ENCODE results near the gene PGS1. TPM values are rescaled to one million over a fixed set of nuclear protein-coding genes. Genes with fewer than 3 reads are reported as not detected.
A peak's percentile ranks its signal among the peaks of the same experiment; 100 is the strongest.

Gene PGS1
- total and polyA plus RNA-seq, 2 donors (not counting 1 experiment from before 2014, with no cell fraction given), result 22.4 to 34.5 TPM

- H3K79me2 ChIP-seq (ENCODE audit: control insufficient read depth, insufficient read depth, low read length), result no peaks in the 10 kb centered on the region
- H3K4me1 ChIP-seq (ENCODE audit: control insufficient read depth, extremely low read depth, insufficient read depth, low read length), result peaks cover 35% of the 10 kb centered on the region
- H2AFZ ChIP-seq (ENCODE audit: low read length), result no peak overlapping the region
- TF ChIP-seq EZH2 (IDR thresholded peaks at IDR 0.05; ENCODE audit: low read length, missing control alignments) (no peak), CTCF (conservative IDR thresholded peaks at IDR 0.05 in 1 of 2, IDR thresholded peaks at IDR 0.05 in 1 of 2; ENCODE audit: low read depth in 1 of 2, low read length in 2 of 2) (no peak)
- H3K27me3 ChIP-seq (ENCODE audit: control insufficient read depth, insufficient read depth, low read length), result no peaks in the 10 kb centered on the region
- H3K9ac ChIP-seq (ENCODE audit: insufficient read depth, low read length), result no peak overlapping the region
- no peaks in the 10 kb centered on the region for H3K36me3 ChIP-seq (ENCODE audit: control insufficient read depth, insufficient read depth, low read length)
- H4K20me1 ChIP-seq (ENCODE audit: control insufficient read depth, extremely low read depth, insufficient read depth, low read length), result no peaks in the 10 kb centered on the region
- no peak overlapping the region for H3K4me2 ChIP-seq (ENCODE audit: extremely low read depth, insufficient read depth, low read length)
- DNase-seq (ENCODE audit: low read depth in 2 of 2), result no peak
- H3K9me3 ChIP-seq (ENCODE audit: control insufficient read depth, insufficient read depth, low read depth, low read length), result no peaks in the 10 kb centered on the region
- H3K4me3 ChIP-seq (replicated peaks in 1 of 4; ENCODE audit: control extremely low read depth in 1 of 4, insufficient read depth in 1 of 4, low read depth in 3 of 4, low read length in 4 of 4), result no peak overlapping the region
- no peak overlapping the region for H3K27ac ChIP-seq (ENCODE audit: insufficient read depth, low read length)
Observed at GRCh38 chr17:78348055-78348770, 30.2 kb upstream of the PGS1 start.

DNA sequence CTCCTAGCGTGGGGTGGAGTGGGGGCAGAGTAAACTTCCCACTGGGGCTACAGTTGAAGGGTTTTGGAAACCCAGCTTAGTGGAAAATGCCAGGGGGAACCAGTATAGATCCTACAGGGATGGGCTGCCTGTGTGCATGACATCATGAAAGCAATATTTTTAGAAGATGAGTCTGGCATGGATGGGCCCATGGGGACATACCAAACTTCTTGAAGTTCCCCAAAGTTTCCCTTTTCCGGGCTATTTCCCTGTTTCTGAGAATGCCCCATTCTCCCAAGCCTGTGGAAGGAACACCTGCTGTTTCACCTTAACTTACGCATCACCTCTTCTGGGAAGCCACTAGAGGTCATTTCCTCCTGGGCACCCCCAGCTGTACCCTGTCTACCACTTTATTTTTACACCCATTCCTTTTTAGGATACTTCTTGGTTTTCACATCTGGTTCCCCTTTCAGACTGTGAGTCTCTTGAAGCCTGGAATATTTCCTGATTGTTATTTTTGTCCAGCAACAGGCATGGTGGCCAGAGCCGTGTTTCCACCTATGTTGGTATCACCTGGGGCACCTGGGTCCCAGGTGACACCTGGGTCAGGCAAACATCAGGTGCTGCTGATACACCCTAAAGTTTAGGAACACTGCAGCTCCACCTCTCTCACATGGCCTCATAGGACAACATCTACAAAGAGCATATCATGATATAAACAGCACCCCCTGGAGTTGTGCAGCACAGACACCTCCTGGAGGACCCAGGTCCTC lies 28.4 kb upstream of the PGS1 start:
- Histone ChIP-seq H3K9me3 (ENCODE audit: control insufficient read depth, insufficient read depth, low read depth, low read length) (no peaks in the 10 kb centered on the region), H3K4me1 (ENCODE audit: control insufficient read depth, extremely low read depth, insufficient read depth, low read length) (peaks cover 40% of the 10 kb centered on the region), H3K27me3 (ENCODE audit: control insufficient read depth, insufficient read depth, low read length) (no peaks in the 10 kb centered on the region), H3K36me3 (ENCODE audit: control insufficient read depth, insufficient read depth, low read length) (peaks cover 5% of the 10 kb centered on the region), H3K27ac (ENCODE audit: insufficient read depth, low read length) (peak overlapping the region; percentile 96), H3K4me3 (replicated peaks in 1 of 4; ENCODE audit: control extremely low read depth in 1 of 4, insufficient read depth in 1 of 4, low read depth in 3 of 4, low read length in 4 of 4) (no peak overlapping the region), H3K79me2 (ENCODE audit: control insufficient read depth, insufficient read depth, low read length) (peaks cover 5% of the 10 kb centered on the region), H2AFZ (ENCODE audit: low read length) (no peak overlapping the region), H4K20me1 (ENCODE audit: control insufficient read depth, extremely low read depth, insufficient read depth, low read length) (no peaks in the 10 kb centered on the region), H3K9ac (ENCODE audit: insufficient read depth, low read length) (no peak overlapping the region), H3K4me2 (ENCODE audit: extremely low read depth, insufficient read depth, low read length) (no peak overlapping the region)
- no peak for DNase-seq (ENCODE audit: low read depth in 2 of 2)
- TF ChIP-seq CTCF (conservative IDR thresholded peaks at IDR 0.05 in 1 of 2, IDR thresholded peaks at IDR 0.05 in 1 of 2; ENCODE audit: low read depth in 1 of 2, low read length in 2 of 2) (peak; percentile 6 to 10), EZH2 (IDR thresholded peaks at IDR 0.05; ENCODE audit: low read length, missing control alignments) (no peak)

DNA sequence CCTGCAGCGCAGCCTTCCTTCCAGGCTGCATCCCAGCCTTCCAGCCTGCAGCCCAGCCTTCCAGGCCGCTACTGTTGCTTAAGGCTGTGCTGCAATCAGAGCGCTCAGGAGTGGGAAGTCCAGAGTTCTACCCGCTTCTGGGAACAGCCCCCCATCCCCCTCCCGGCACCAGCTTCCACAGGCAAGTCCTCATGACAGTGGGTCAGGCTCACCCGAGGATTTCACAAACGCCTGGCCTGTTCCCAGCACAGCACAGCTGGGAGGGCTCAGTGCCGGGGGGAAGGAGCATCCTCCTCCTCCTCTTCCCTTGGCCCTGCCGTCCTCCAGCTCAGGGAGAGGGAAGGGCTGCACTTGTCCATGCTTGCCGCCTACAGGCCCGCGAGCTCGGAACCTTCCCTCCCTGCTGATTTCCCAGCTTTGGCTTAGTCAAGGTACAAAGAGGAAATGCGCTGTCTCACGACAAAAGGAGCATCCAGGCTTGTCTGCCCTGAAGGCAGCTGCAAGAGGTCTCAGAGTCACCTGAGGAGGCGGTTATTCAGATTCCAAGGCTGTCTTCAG lies 26.9 kb upstream of the PGS1 start:
- Histone ChIP-seq H3K27me3 (ENCODE audit: control insufficient read depth, insufficient read depth, low read length) (no peaks in the 10 kb centered on the region), H3K36me3 (ENCODE audit: control insufficient read depth, insufficient read depth, low read length) (peaks cover 8% of the 10 kb centered on the region), H3K9ac (ENCODE audit: insufficient read depth, low read length) (peak overlapping the region; percentile 34), H4K20me1 (ENCODE audit: control insufficient read depth, extremely low read depth, insufficient read depth, low read length) (no peaks in the 10 kb centered on the region), H3K9me3 (ENCODE audit: control insufficient read depth, insufficient read depth, low read depth, low read length) (no peaks in the 10 kb centered on the region), H3K79me2 (ENCODE audit: control insufficient read depth, insufficient read depth, low read length) (peaks cover 19% of the 10 kb centered on the region), H3K4me2 (ENCODE audit: extremely low read depth, insufficient read depth, low read length) (peak overlapping the region; percentile 37), H3K27ac (ENCODE audit: insufficient read depth, low read length) (peak overlapping the region; percentile 96), H3K4me3 (replicated peaks in 1 of 4; ENCODE audit: control extremely low read depth in 1 of 4, insufficient read depth in 1 of 4, low read depth in 3 of 4, low read length in 4 of 4) (peak overlapping the region in 1 of 4 experiments; percentile 32), H2AFZ (ENCODE audit: low read length) (no peak overlapping the region), H3K4me1 (ENCODE audit: control insufficient read depth, extremely low read depth, insufficient read depth, low read length) (peaks cover 45% of the 10 kb centered on the region)
- no peak for TF ChIP-seq EZH2 (IDR thresholded peaks at IDR 0.05; ENCODE audit: low read length, missing control alignments)
- peak; percentile 23 to 35 for TF ChIP-seq CTCF (conservative IDR thresholded peaks at IDR 0.05 in 1 of 2, IDR thresholded peaks at IDR 0.05 in 1 of 2; ENCODE audit: low read depth in 1 of 2, low read length in 2 of 2)
- peak; percentile 93 to 100 for DNase-seq (ENCODE audit: low read depth in 2 of 2)
